CD4-positive, alpha-beta T cell (primary cell): ENCODE results near the gene ELMOD3. TPM values are rescaled to one million over a fixed set of nuclear protein-coding genes. Genes with fewer than 3 reads are reported as not detected.
A peak's percentile ranks its signal among the peaks of the same experiment; 100 is the strongest.

Experiments used
- ATAC-seq: fragments of 200-7000 bp; cut with Tn5 transposase; one replicate; pipeline ENCODE4 v1.10.0; 2022; ENCODE audit warnings: mild to moderate bottlenecking; ENCODE audit not compliant: poor library complexity
- CTCF ChIA-PET: fragments of 350-600 bp; sonication (Branson Sonifier 250); formaldehyde crosslinking; loops from one replicate; lab custom pipeline; 2021; ENCODE audit warnings: antibody characterized with exemption, inconsistent platforms; lab: Charles Lee
- POLR2A ChIA-PET: fragments of 350-600 bp; sonication (Branson Sonifier 250); formaldehyde crosslinking; loops from one replicate; lab custom pipeline; 2021; ENCODE audit warnings: antibody characterized with exemption, inconsistent platforms; lab: Charles Lee
- DNase-seq, 14 experiments: peaks; one replicate each; pipeline ENCODE4 v3.0.0-alpha.2; 2013 to 2020; ENCODE audit warnings: mixed read lengths in 2 of 14
- H3K27ac ChIP-seq, 2 donors: one replicate each; pipeline versions ENCODE4 v1.5.1 to v1.7.0; 2013; ENCODE audit warnings: low read length in 2 of 2, low read depth in 1 of 2, mild to moderate bottlenecking in 1 of 2
- H3K27me3 ChIP-seq, 2 experiments: 1 replicate in 1 of 2; 2 replicates in 1 of 2; pipeline versions ENCODE4 v1.6.1 to v1.7.0; 2013; ENCODE audit warnings: low read length in 2 of 2, control low read depth in 1 of 2, mild to moderate bottlenecking in 1 of 2, moderate library complexity in 1 of 2; ENCODE audit not compliant: insufficient read depth in 2 of 2, control insufficient read depth in 1 of 2
- H3K36me3 ChIP-seq: one replicate; pipeline ENCODE4 v1.6.1; 2013; ENCODE audit warnings: low read length, control low read depth; ENCODE audit not compliant: insufficient read depth
- H3K4me1 ChIP-seq: one replicate; pipeline ENCODE4 v1.6.1; 2013; ENCODE audit warnings: low read length, control low read depth; ENCODE audit not compliant: insufficient read depth
- H3K4me3 ChIP-seq: one replicate; pipeline ENCODE4 v1.5.1; 2013; ENCODE audit warnings: mild to moderate bottlenecking, low read length, moderate library complexity
- H3K9me3 ChIP-seq, 2 experiments: 1 replicate in 1 of 2; 2 replicates in 1 of 2; pipeline versions ENCODE4 v1.6.1 to v1.7.0; 2013; ENCODE audit warnings: low read length in 2 of 2, mild to moderate bottlenecking in 2 of 2, control low read depth in 1 of 2, moderate library complexity in 1 of 2; ENCODE audit not compliant: control insufficient read depth in 1 of 2, insufficient read depth in 1 of 2
- H3K27ac Mint-ChIP-seq: one replicate; pipeline ENCODE4 v1.8.0; 2020; ENCODE audit warnings: mixed read lengths
- H3K27me3 Mint-ChIP-seq: one replicate; pipeline ENCODE4 v1.8.0; 2021; ENCODE audit warnings: mixed read lengths
- H3K36me3 Mint-ChIP-seq: one replicate; pipeline ENCODE4 v1.8.0; 2021; ENCODE audit warnings: low read depth, mixed read lengths
- H3K4me1 Mint-ChIP-seq: one replicate; pipeline ENCODE4 v1.8.0; 2021; ENCODE audit warnings: low read depth, mixed read lengths
- H3K4me3 Mint-ChIP-seq: one replicate; pipeline ENCODE4 v1.8.0; 2020; ENCODE audit warnings: mild to moderate bottlenecking, mixed read lengths
- H3K9me3 Mint-ChIP-seq: one replicate; pipeline ENCODE4 v1.8.0; 2020; ENCODE audit warnings: mixed read lengths
- intact Hi-C, 2 experiments: fragments of 100-400 bp; cut with DNase I in 1 of 2; cut with micrococcal nuclease in 1 of 2; formaldehyde crosslinking; loops; one replicate each; pipeline versions ENCODE4 v1.15.1 to v1.9.0; 2023 to 2025; cut with DNase I, micrococcal nuclease
- total RNA-seq, 174 experiments: library from RNA in 2 of 174; stranded (reverse) in 2 of 174; gene quantifications; one replicate each; pipeline ENCODE4 v1.2.3 and lab custom pipeline; 2021 to 2026
- TF ChIP-seq, protein P1 (sequence below): fragments of 200-600 bp; IDR thresholded peaks from one replicate; pipeline ENCODE4 v1.8.0; 2022; ENCODE audit warnings: antibody characterized with exemption, mild to moderate bottlenecking

ELMOD3 gene
- total RNA-seq, 2 experiments from 2014 or later, result 13.5 to 15.3 TPM

DNA sequence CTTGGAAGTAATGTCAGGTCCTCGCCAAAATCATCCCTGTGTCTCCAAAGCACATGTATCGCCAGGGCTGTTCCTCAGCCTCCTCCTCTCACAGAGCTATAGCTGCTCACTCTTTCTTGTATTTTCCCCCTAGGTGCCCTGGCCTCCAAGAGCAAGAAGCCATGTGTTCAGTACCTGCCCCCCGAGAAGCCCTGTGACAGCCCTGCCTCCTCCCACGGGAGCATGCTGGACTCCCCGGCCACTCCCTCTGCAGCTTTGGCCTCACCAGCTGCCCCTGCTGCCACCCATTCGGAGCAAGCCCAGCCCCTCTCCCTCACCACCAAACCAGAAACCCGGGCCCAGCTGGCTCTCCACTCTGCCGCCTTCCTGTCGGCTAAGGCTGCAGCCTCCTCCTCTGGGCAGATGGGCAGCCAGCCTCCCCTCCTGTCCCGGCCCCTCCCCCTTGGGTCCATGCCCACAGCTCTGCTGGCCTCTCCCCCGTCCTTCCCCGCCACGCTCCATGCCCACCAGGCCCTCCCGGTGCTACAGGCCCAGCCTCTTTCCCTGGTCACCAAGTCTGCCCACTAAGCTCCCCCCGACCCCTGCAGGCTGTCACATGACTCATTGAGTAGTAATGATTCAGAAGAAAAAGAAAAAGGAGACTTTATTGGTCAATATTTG lies 45.5 kb upstream of the ELMOD3 start:
- intact Hi-C loops, result loop anchor here in 1 of 2 experiments (1.0 kb wide), 1 partner anchor 17 kb away; no protein-coding TSS in a partner anchor

DNA sequence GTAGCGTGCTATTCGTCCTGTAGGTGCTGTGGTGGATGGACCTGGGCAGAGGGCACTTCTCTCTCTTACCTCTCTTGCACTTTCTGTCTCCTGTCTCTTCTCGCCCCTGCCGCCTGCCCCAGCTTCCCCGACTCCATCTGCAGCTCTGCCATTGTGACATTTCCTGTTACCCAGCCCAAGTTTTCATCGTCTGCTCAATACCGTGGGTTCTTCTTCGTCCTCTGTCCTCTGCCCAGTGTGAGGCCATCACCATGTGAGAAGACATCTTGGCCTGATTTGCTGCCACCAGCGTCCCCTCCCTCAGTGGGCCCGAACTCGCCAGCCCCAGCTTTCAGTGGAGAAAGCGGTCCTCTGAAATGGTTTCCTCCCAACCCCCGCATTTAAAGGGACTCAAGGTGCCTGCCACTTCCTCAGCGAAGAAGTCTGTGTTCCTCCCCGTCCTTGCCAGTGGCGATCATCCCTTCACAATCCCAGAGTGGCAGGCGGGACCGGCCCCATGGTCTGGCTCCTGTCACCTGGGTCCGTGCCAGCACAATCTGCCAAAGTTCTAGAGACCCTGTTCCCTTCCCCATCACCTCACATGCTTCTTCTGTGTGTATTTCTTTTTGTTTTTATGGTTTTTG lies 44.8 kb upstream of the ELMOD3 start:
- H3K4me3 Mint-ChIP-seq, result peak overlapping the region; percentile 76
- Histone ChIP-seq H3K4me1 (peaks cover 45% of the 10 kb centered on the region), H3K4me3 (peak overlapping the region; percentile 41), H3K27ac (peak overlapping the region; percentile 42 to 52), H3K27me3 (no peaks in the 10 kb centered on the region), H3K36me3 (peaks cover 7% of the 10 kb centered on the region), H3K9me3 (no peaks in the 10 kb centered on the region)
- peaks cover 15% of the 10 kb centered on the region for H3K36me3 Mint-ChIP-seq
- no peaks in the 10 kb centered on the region for H3K9me3 Mint-ChIP-seq
- H3K27me3 Mint-ChIP-seq, result no peaks in the 10 kb centered on the region
- H3K4me1 Mint-ChIP-seq, result peaks cover 41% of the 10 kb centered on the region
- DNase-seq (peak in 6 of 14 experiments; percentile 16 to 51 (median 46)), ATAC-seq (peak; percentile 48)
- intact Hi-C loops, result loop anchor here in 1 of 2 experiments (1.0 kb wide), 1 partner anchor 16 kb away; no protein-coding TSS in a partner anchor
- H3K27ac Mint-ChIP-seq, result peak overlapping the region; percentile 88
- TF ChIP-seq, protein P1, sequence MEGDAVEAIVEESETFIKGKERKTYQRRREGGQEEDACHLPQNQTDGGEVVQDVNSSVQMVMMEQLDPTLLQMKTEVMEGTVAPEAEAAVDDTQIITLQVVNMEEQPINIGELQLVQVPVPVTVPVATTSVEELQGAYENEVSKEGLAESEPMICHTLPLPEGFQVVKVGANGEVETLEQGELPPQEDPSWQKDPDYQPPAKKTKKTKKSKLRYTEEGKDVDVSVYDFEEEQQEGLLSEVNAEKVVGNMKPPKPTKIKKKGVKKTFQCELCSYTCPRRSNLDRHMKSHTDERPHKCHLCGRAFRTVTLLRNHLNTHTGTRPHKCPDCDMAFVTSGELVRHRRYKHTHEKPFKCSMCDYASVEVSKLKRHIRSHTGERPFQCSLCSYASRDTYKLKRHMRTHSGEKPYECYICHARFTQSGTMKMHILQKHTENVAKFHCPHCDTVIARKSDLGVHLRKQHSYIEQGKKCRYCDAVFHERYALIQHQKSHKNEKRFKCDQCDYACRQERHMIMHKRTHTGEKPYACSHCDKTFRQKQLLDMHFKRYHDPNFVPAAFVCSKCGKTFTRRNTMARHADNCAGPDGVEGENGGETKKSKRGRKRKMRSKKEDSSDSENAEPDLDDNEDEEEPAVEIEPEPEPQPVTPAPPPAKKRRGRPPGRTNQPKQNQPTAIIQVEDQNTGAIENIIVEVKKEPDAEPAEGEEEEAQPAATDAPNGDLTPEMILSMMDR, result no peak
- ChIA-PET POLR2A (interaction anchor here (0.8 to 4.9 kb wide), 8 partner anchors 10 to 230 kb away, joined by 3 to 109 read pairs (median 16); partner anchors contain the start of genes ELMOD3, MAT2A, RETSAT and TGOLN2), CTCF (interaction anchor here (0.8 to 2.5 kb wide), 3 partner anchors 9 to 18 kb away, joined by 4 to 11 read pairs (median 9); partner anchors contain the start of gene TGOLN2)

More for the DNA sequence above, 45.5 kb upstream of the ELMOD3 start:
- ATAC-seq (peak; percentile 6), DNase-seq (peak in 2 of 14 experiments; percentile 23 to 34)
- H3K4me1 ChIP-seq, result peaks cover 45% of the 10 kb centered on the region
- H3K4me3 Mint-ChIP-seq, result peak overlapping the region; percentile 76
- H3K27me3 ChIP-seq, result no peaks in the 10 kb centered on the region
- H3K27me3 Mint-ChIP-seq, result no peaks in the 10 kb centered on the region
- H3K4me1 Mint-ChIP-seq, result peaks cover 36% of the 10 kb centered on the region
- H3K27ac ChIP-seq, result peak overlapping the region; percentile 42 to 52
- H3K27ac Mint-ChIP-seq, result peak overlapping the region; percentile 88
- peaks cover 9% of the 10 kb centered on the region for H3K36me3 Mint-ChIP-seq
- ChIA-PET POLR2A (interaction anchor here (0.7 to 4.9 kb wide), 8 partner anchors 9 to 230 kb away, joined by 3 to 109 read pairs (median 16); partner anchors contain the start of genes ELMOD3, MAT2A, RETSAT and TGOLN2), CTCF (interaction anchor here (2.0 to 2.5 kb wide), 2 partner anchors 9 to 10 kb away, joined by 9 to 11 read pairs; no protein-coding TSS in a partner anchor)
- TF ChIP-seq, protein P1, result no peak
- no peaks in the 10 kb centered on the region for H3K9me3 ChIP-seq
- H3K36me3 ChIP-seq, result no peaks in the 10 kb centered on the region
- H3K9me3 Mint-ChIP-seq, result no peaks in the 10 kb centered on the region
- H3K4me3 ChIP-seq, result peak overlapping the region; percentile 41

DNA sequence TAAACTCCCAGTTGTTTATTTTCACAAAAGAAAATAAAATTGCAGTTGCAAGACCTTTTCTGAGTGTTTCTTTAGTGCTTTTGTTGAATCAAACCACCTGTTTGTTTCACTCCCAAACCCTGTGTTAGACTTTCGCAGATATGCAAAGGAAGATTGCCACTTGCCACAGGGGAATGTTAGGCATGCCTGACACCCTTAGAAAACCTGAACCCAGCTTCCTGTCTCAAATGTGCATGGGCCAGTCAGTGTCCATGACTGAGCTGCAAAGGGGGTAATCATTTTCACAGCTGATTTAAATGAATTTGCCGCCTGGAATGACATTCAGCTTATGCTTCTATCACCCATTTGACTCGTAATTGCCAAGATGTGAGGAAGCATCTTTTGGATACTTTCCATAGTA lies 44.2 kb upstream of the ELMOD3 start:
- H3K27me3 Mint-ChIP-seq, result no peaks in the 10 kb centered on the region
- Histone ChIP-seq H3K9me3 (no peaks in the 10 kb centered on the region), H3K36me3 (peaks cover 13% of the 10 kb centered on the region), H3K27me3 (no peaks in the 10 kb centered on the region), H3K4me3 (no peak overlapping the region), H3K4me1 (peaks cover 45% of the 10 kb centered on the region), H3K27ac (peak overlapping the region; percentile 42 to 52)
- intact Hi-C loops, result no loop called here
- ChIA-PET POLR2A (interaction anchor here (0.9 to 4.9 kb wide), 7 partner anchors 9 to 44 kb away, joined by 3 to 109 read pairs (median 13); partner anchors contain the start of genes ELMOD3, RETSAT and TGOLN2), CTCF (interaction anchor here (0.8 to 2.5 kb wide), 3 partner anchors 9 to 17 kb away, joined by 4 to 11 read pairs (median 9); partner anchors contain the start of gene TGOLN2)
- peaks cover 20% of the 10 kb centered on the region for H3K36me3 Mint-ChIP-seq
- H3K4me1 Mint-ChIP-seq, result peaks cover 41% of the 10 kb centered on the region
- H3K4me3 Mint-ChIP-seq, result peak overlapping the region; percentile 76
- peak overlapping the region; percentile 88 for H3K27ac Mint-ChIP-seq
- no peak for DNase-seq
- ATAC-seq, result no peak
- TF ChIP-seq, protein P1, result no peak
- no peaks in the 10 kb centered on the region for H3K9me3 Mint-ChIP-seq
